Measurements from ENCODE around the gene BICDL2. TPM values are rescaled to one million over a fixed set of nuclear protein-coding genes. Genes with fewer than 3 reads are reported as not detected.
A peak's percentile ranks its signal among the peaks of the same experiment; 100 is the strongest.

Gene BICDL2
- total and polyA plus RNA-seq, 2 donors (not counting 3 experiments of a cell fraction or from before 2014, with no cell fraction given): not detected

GRCh38 chr16:3003582-3004270 lies 33.0 kb downstream of the BICDL2 start:
- ChIA-PET CTCF (interaction anchor here (0.7 to 3.6 kb wide), 8 partner anchors 12 to 111 kb away, joined by 3 to 97 read pairs (median 6); partner anchors contain the start of genes HCFC1R1, THOC6 and TNFRSF12A), POLR2A (interaction anchor here (0.7 to 2.1 kb wide), 3 partner anchors 17 to 140 kb away, joined by 3 to 16 read pairs (median 5); partner anchors contain the start of gene TNFRSF12A)
- Histone ChIP-seq H3K4me1 (ENCODE audit: control insufficient read depth, extremely low read depth, insufficient read depth, low read length) (peaks cover 16% of the 10 kb centered on the region), H2AFZ (ENCODE audit: low read depth, low read length) (no peak overlapping the region), H3K36me3 (ENCODE audit: control insufficient read depth in 2 of 2, extremely low read depth in 1 of 2, insufficient read depth in 2 of 2, low read length in 2 of 2) (no peaks in the 10 kb centered on the region), H3K9ac (replicated peaks; ENCODE audit: extremely low read depth, insufficient read depth, low read length) (no peak overlapping the region), H3K4me3 (replicated peaks in 1 of 3; ENCODE audit: insufficient read depth in 1 of 3, low read depth in 1 of 3, low read length in 3 of 3) (no peak overlapping the region), H3K79me2 (ENCODE audit: control insufficient read depth, insufficient read depth, low read length) (no peaks in the 10 kb centered on the region), H3K9me3 (replicated peaks; ENCODE audit: control insufficient read depth, insufficient read depth, low read length) (no peaks in the 10 kb centered on the region), H3K27me3 (ENCODE audit: control insufficient read depth in 2 of 2, insufficient read depth in 2 of 2, low read length in 2 of 2) (no peaks in the 10 kb centered on the region), H3K27ac (ENCODE audit: insufficient read depth, low read depth, low read length) (no peak overlapping the region), H3K9me1 (replicated peaks; ENCODE audit: control insufficient read depth, extremely low read depth, insufficient read depth, low read length) (no peaks in the 10 kb centered on the region), H4K20me1 (replicated peaks; ENCODE audit: control insufficient read depth, extremely low read depth, insufficient read depth, low read length) (no peaks in the 10 kb centered on the region), H3K4me2 (ENCODE audit: insufficient read depth, low read length) (no peak overlapping the region)
- FAIRE-seq (peak; percentile 99), DNase-seq (ENCODE audit: low read depth, low spot score) (peak; percentile 99)
- TF ChIP-seq GATA2 (IDR thresholded peaks at IDR 0.05; ENCODE audit: insufficient read depth, insufficient read length, low read depth, low read length) (no peak), MAX (IDR thresholded peaks at IDR 0.05; ENCODE audit: insufficient read depth, insufficient read length) (no peak), MYC (IDR thresholded peaks at IDR 0.05; ENCODE audit: low read depth, low read length) (no peak), POLR2AphosphoS5 (IDR thresholded peaks at IDR 0.05; ENCODE audit: insufficient read depth, low read depth, low read length) (peak; percentile 46)
- TF ChIP-seq, protein P1, sequence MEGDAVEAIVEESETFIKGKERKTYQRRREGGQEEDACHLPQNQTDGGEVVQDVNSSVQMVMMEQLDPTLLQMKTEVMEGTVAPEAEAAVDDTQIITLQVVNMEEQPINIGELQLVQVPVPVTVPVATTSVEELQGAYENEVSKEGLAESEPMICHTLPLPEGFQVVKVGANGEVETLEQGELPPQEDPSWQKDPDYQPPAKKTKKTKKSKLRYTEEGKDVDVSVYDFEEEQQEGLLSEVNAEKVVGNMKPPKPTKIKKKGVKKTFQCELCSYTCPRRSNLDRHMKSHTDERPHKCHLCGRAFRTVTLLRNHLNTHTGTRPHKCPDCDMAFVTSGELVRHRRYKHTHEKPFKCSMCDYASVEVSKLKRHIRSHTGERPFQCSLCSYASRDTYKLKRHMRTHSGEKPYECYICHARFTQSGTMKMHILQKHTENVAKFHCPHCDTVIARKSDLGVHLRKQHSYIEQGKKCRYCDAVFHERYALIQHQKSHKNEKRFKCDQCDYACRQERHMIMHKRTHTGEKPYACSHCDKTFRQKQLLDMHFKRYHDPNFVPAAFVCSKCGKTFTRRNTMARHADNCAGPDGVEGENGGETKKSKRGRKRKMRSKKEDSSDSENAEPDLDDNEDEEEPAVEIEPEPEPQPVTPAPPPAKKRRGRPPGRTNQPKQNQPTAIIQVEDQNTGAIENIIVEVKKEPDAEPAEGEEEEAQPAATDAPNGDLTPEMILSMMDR (IDR thresholded peaks at IDR 0.05; ENCODE audit: extremely low read depth in 1 of 2, insufficient read depth in 1 of 2, low read depth in 1 of 2, low read length in 2 of 2): peak; percentile 19 to 34
- intact Hi-C loops (cut with micrococcal nuclease): loop anchor here (1.0 kb wide), 2 partner anchors 17 to 25 kb away; partner anchors contain the start of gene TNFRSF12A
- BruUV-seq (replicated peaks): no TSS peak
- dilution Hi-C loops (cut with MboI; ENCODE audit: extremely low pct_ligation_motif_present, low sequenced_read_pairs): no loop called here
